HEK293 (cell line): Measurements from ENCODE around the gene CLDND1.

ENCODE experiments used
- CTCF ChIA-PET: fragments of 350-600 bp; formaldehyde crosslinking; extraction: SDS; loops from one replicate; lab custom pipeline; 2021; ENCODE audit warnings: antibody characterized with exemption; lab: Yijun Ruan, JAX
- POLR2A ChIA-PET: fragments of 300-600 bp; formaldehyde crosslinking; extraction: SDS; loops from one replicate; lab custom pipeline; 2020; ENCODE audit warnings: antibody characterized with exemption, inconsistent platforms; lab: Yijun Ruan, JAX
- H3K27ac ChIP-seq: fragments of 200-500 bp; sonication (Bioruptor generic); 2 replicates; pipeline ENCODE4 v1.5.1; 2014; ENCODE audit warnings: low read depth, low read length, control low read depth, inconsistent platforms; ENCODE audit errors: extremely low read depth
- H3K36me3 ChIP-seq, 2 experiments: fragments of 200-500 bp in 1 of 2; sonication (Bioruptor generic) in 1 of 2; 1 replicate in 1 of 2; 2 replicates in 1 of 2; pipeline ENCODE4 v1.5.1; 2014 to 2017; ENCODE audit warnings: inconsistent platforms in 2 of 2, low read length in 2 of 2; ENCODE audit not compliant: control insufficient read depth in 2 of 2, insufficient read depth in 1 of 2
- H3K4me1 ChIP-seq: fragments of 200-500 bp; sonication (Bioruptor generic); 2 replicates; pipeline ENCODE4 v1.5.1; 2014; ENCODE audit warnings: mild to moderate bottlenecking, low read length, inconsistent platforms; ENCODE audit not compliant: control insufficient read depth, insufficient read depth
- H3K4me3 ChIP-seq: 2 replicates; pipeline ENCODE4 v1.5.1; 2011; ENCODE audit warnings: low read depth, mild to moderate bottlenecking, control low read depth, low read length, moderate library complexity
- H3K9me3 ChIP-seq: fragments of 200-500 bp; sonication (Bioruptor generic); 2 replicates; pipeline ENCODE4 v1.5.1; 2014; ENCODE audit warnings: low read depth, low read length, inconsistent platforms; ENCODE audit not compliant: control insufficient read depth, insufficient read depth
- BCL11A ChIP-seq: fragments of 450-650 bp; formaldehyde crosslinking; IDR thresholded peaks from 2 replicates; pipeline ENCODE4 v1.5.1; 2016; ENCODE audit warnings: low read depth, missing biosample characterization, missing genetic modification characterization
- GFI1B ChIP-seq: fragments of 450-650 bp; formaldehyde crosslinking; IDR thresholded peaks from 2 replicates; pipeline ENCODE4 v1.5.1; 2016; ENCODE audit warnings: missing biosample characterization, missing genetic modification characterization
- GLI2 ChIP-seq: fragments of 450-650 bp; formaldehyde crosslinking; IDR thresholded peaks from 2 replicates; pipeline ENCODE4; 2017; ENCODE audit warnings: missing biosample characterization, missing genetic modification characterization, low read depth, borderline replicate concordance
- HOXA7 ChIP-seq: sonication (generic); formaldehyde crosslinking; IDR thresholded peaks from 2 replicates; pipeline ENCODE4 v1.8.1; 2022; ENCODE audit warnings: missing genetic modification reagents, borderline replicate concordance
- KLF1 ChIP-seq: fragments of 450-650 bp; formaldehyde crosslinking; IDR thresholded peaks from 2 replicates; pipeline ENCODE4 v1.5.1; 2016; ENCODE audit warnings: missing biosample characterization, missing genetic modification characterization
- SP7 ChIP-seq: fragments of 450-650 bp; formaldehyde crosslinking; IDR thresholded peaks from 2 replicates; pipeline ENCODE4 v1.5.1; 2016; ENCODE audit warnings: missing biosample characterization, missing genetic modification characterization
- YY1 ChIP-seq: fragments of 450-650 bp; formaldehyde crosslinking; IDR thresholded peaks from 2 replicates; pipeline ENCODE4 v1.5.1; 2018; ENCODE audit warnings: missing biosample characterization, missing genetic modification characterization
- ZBTB8A ChIP-seq: fragments of 450-650 bp; formaldehyde crosslinking; IDR thresholded peaks from 2 replicates; pipeline ENCODE4 v1.5.1; 2016; ENCODE audit warnings: missing biosample characterization, missing genetic modification characterization
- ZNF214 ChIP-seq: fragments of 450-650 bp; formaldehyde crosslinking; IDR thresholded peaks from 2 replicates; pipeline ENCODE4 v1.5.1; 2017; ENCODE audit warnings: missing biosample characterization, mild to moderate bottlenecking, missing genetic modification characterization, borderline replicate concordance
- ZNF426 ChIP-seq: fragments of 450-650 bp; formaldehyde crosslinking; IDR thresholded peaks from 2 replicates; pipeline ENCODE4 v1.5.1; 2017; ENCODE audit warnings: missing biosample characterization, missing genetic modification characterization, mild to moderate bottlenecking, inconsistent platforms, moderate library complexity
- ZNF529 ChIP-seq: fragments of 450-650 bp; formaldehyde crosslinking; IDR thresholded peaks from 2 replicates; pipeline ENCODE4 v1.5.1; 2017; ENCODE audit warnings: missing genetic modification characterization, missing biosample characterization; ENCODE audit not compliant: insufficient replicate concordance
- ZNF548 ChIP-seq: fragments of 450-650 bp; formaldehyde crosslinking; IDR thresholded peaks from 2 replicates; pipeline ENCODE4 v1.5.1; 2016; ENCODE audit warnings: missing biosample characterization, missing genetic modification characterization
- ZNF624 ChIP-seq: fragments of 450-650 bp; formaldehyde crosslinking; IDR thresholded peaks from 2 replicates; pipeline ENCODE4 v1.5.1; 2017; ENCODE audit warnings: missing biosample characterization, missing genetic modification characterization
- ZNF660 ChIP-seq: fragments of 450-650 bp; IDR thresholded peaks from 2 replicates; pipeline ENCODE4 v1.5.1; 2018; ENCODE audit warnings: missing biosample characterization, mild to moderate bottlenecking, missing genetic modification characterization
- ZNF704 ChIP-seq: fragments of 450-650 bp; formaldehyde crosslinking; IDR thresholded peaks from 2 replicates; pipeline ENCODE4 v1.5.1; 2016; ENCODE audit warnings: missing biosample characterization, missing genetic modification characterization
- ZNF843 ChIP-seq: fragments of 450-650 bp; formaldehyde crosslinking; IDR thresholded peaks from 2 replicates; pipeline ENCODE4 v1.5.1; 2016; ENCODE audit warnings: missing biosample characterization, missing genetic modification characterization
- ZSCAN30 ChIP-seq: fragments of 450-650 bp; IDR thresholded peaks from 2 replicates; pipeline ENCODE4 v1.5.1; 2018; ENCODE audit warnings: missing biosample characterization, mild to moderate bottlenecking, missing genetic modification characterization, moderate library complexity
- ZXDB ChIP-seq: fragments of 450-650 bp; formaldehyde crosslinking; IDR thresholded peaks from 2 replicates; pipeline ENCODE4 v1.5.1; 2016; ENCODE audit warnings: missing biosample characterization, missing genetic modification characterization
- TF ChIP-seq, protein P1 (sequence below): fragments of 450-650 bp; formaldehyde crosslinking; IDR thresholded peaks from 2 replicates; pipeline ENCODE4 v1.5.1; 2017; ENCODE audit warnings: missing biosample characterization, missing genetic modification characterization
- TF ChIP-seq, protein P2 (sequence below): fragments of 450-650 bp; formaldehyde crosslinking; IDR thresholded peaks from 2 replicates; pipeline ENCODE4 v1.5.1; 2016; ENCODE audit warnings: missing biosample characterization, missing genetic modification characterization
- TF ChIP-seq, protein P3 (sequence below): fragments of 450-650 bp; formaldehyde crosslinking; IDR thresholded peaks from 2 replicates; pipeline ENCODE4 v1.5.1; 2016; ENCODE audit warnings: missing biosample characterization, missing genetic modification characterization

CLDND1 gene

GRCh38 chr3:98565237-98565643, 42.5 kb upstream of the CLDND1 start (continued):
- TF ChIP-seq, protein P1, sequence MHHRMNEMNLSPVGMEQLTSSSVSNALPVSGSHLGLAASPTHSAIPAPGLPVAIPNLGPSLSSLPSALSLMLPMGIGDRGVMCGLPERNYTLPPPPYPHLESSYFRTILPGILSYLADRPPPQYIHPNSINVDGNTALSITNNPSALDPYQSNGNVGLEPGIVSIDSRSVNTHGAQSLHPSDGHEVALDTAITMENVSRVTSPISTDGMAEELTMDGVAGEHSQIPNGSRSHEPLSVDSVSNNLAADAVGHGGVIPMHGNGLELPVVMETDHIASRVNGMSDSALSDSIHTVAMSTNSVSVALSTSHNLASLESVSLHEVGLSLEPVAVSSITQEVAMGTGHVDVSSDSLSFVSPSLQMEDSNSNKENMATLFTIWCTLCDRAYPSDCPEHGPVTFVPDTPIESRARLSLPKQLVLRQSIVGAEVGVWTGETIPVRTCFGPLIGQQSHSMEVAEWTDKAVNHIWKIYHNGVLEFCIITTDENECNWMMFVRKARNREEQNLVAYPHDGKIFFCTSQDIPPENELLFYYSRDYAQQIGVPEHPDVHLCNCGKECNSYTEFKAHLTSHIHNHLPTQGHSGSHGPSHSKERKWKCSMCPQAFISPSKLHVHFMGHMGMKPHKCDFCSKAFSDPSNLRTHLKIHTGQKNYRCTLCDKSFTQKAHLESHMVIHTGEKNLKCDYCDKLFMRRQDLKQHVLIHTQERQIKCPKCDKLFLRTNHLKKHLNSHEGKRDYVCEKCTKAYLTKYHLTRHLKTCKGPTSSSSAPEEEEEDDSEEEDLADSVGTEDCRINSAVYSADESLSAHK = peak; percentile 60; the same call in 1 of the 2 replicates
- TF ChIP-seq GLI2 (tag by site-specific recombination) (0 out of 2 replicates have a peak, but pooled peaks have one; percentile 13), ZNF660 (tag by site-specific recombination) (no peak), ZXDB (peak; percentile 62; the same call in 1 of the 2 replicates), SP7 (tag by site-specific recombination) (peak; percentile 39; the same call in 1 of the 2 replicates), YY1 (tag by site-specific recombination) (no peak), GFI1B (tag by site-specific recombination) (0 out of 2 replicates have a peak, but pooled peaks have one; percentile 31), ZNF843 (tag by site-specific recombination) (peak; percentile 92)

- POLR2A ChIA-PET = no interaction called here
- CTCF ChIA-PET = interaction anchor here (0.7 to 1.2 kb wide), 2 partner anchors 8 to 10 kb away, joined by 3 read pairs; no protein-coding TSS in a partner anchor
- no peaks in the 10 kb centered on the region for H3K9me3 ChIP-seq
- H3K27ac ChIP-seq = no peak overlapping the region
- H3K36me3 ChIP-seq = no peaks in the 10 kb centered on the region
- TF ChIP-seq ZSCAN30 (tag by site-specific recombination) = no peak
- TF ChIP-seq KLF1 (tag by site-specific recombination) = no peak
- no peak for TF ChIP-seq HOXA7 (CRISPR knock-in tag)
- TF ChIP-seq, protein P2, sequence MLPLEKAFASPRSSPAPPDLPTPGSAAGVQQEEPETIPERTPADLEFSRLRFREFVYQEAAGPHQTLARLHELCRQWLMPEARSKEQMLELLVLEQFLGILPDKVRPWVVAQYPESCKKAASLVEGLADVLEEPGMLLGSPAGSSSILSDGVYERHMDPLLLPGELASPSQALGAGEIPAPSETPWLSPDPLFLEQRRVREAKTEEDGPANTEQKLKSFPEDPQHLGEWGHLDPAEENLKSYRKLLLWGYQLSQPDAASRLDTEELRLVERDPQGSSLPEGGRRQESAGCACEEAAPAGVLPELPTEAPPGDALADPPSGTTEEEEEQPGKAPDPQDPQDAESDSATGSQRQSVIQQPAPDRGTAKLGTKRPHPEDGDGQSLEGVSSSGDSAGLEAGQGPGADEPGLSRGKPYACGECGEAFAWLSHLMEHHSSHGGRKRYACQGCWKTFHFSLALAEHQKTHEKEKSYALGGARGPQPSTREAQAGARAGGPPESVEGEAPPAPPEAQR (tag by site-specific recombination) = no peak
- no peak for TF ChIP-seq ZNF214
- no peak for TF ChIP-seq ZNF548 (tag by site-specific recombination)
- TF ChIP-seq ZNF426 (tag by site-specific recombination) = no peak
- TF ChIP-seq BCL11A (tag by site-specific recombination) = no peak
- TF ChIP-seq, protein P3, sequence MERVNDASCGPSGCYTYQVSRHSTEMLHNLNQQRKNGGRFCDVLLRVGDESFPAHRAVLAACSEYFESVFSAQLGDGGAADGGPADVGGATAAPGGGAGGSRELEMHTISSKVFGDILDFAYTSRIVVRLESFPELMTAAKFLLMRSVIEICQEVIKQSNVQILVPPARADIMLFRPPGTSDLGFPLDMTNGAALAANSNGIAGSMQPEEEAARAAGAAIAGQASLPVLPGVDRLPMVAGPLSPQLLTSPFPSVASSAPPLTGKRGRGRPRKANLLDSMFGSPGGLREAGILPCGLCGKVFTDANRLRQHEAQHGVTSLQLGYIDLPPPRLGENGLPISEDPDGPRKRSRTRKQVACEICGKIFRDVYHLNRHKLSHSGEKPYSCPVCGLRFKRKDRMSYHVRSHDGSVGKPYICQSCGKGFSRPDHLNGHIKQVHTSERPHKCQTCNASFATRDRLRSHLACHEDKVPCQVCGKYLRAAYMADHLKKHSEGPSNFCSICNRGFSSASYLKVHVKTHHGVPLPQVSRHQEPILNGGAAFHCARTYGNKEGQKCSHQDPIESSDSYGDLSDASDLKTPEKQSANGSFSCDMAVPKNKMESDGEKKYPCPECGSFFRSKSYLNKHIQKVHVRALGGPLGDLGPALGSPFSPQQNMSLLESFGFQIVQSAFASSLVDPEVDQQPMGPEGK (tag by site-specific recombination) = no peak
- TF ChIP-seq ZBTB8A (tag by site-specific recombination) = no peak
- TF ChIP-seq ZNF624 = no peak
- TF ChIP-seq ZNF529 = no peak
- no peak for TF ChIP-seq ZNF704 (tag by site-specific recombination)
- no peak overlapping the region for H3K4me3 ChIP-seq
- H3K4me1 ChIP-seq = no peaks in the 10 kb centered on the region
Measured at GRCh38 chr3:98564282-98565005, 41.7 kb upstream of the CLDND1 start.
